Hepatocyte (in vitro differentiated cells): ENCODE data around the gene DOCK2.

ENCODE experiments used
- CTCF ChIP-seq: fragments of 200-600 bp; sonication (generic); IDR thresholded peaks from 2 replicates; pipeline ENCODE4 v1.5.1; 2016; ENCODE audit warnings: antibody characterized with exemption, mild to moderate bottlenecking; ENCODE audit not compliant: poor library complexity
- EZH2 ChIP-seq: fragments of 200-600 bp; sonication (generic); IDR thresholded peaks from 2 replicates; pipeline ENCODE4 v1.6.1; 2016; ENCODE audit warnings: antibody characterized with exemption, mild to moderate bottlenecking, borderline replicate concordance
- EZH2phosphoT487 ChIP-seq: fragments of 200-600 bp; sonication (generic); IDR thresholded peaks from one replicate; pipeline ENCODE4 v1.6.1; 2018; ENCODE audit warnings: antibody characterized with exemption, mild to moderate bottlenecking, low read depth, moderate library complexity; ENCODE audit not compliant: unreplicated experiment, severe bottlenecking

GRCh38 chr5:169880785-169881184 is 243.7 kb downstream of the DOCK2 start:
- TF ChIP-seq CTCF (no peak), EZH2 (no peak), EZH2phosphoT487 (no peak)
